Epithelial cell of proximal tubule (primary cell): ENCODE data around the gene L1TD1. TPM values are rescaled to one million over a fixed set of nuclear protein-coding genes. Genes with fewer than 3 reads are reported as not detected.
"Not testable (repeated sequence)": the region's sequence is repeated elsewhere in the genome, so short reads cannot be mapped to it uniquely, and the experiment has no call there.

Source experiments
- DNase-seq: peaks from one replicate; pipeline ENCODE4 v3.0.0-alpha.2; 2011; ENCODE audit warnings: low read depth
- H3K4me3 ChIP-seq: 2 replicates; pipeline ENCODE4 v1.5.1; 2011; ENCODE audit warnings: low read depth, mild to moderate bottlenecking, low read length
- total RNA-seq: library from RNA; depleted of rRNA; stranded (reverse); fragments of >200 nt; gene quantifications from 2 replicates; pipeline ENCODE4 v1.2.3, GENCODE V29; 2015
- TF ChIP-seq, protein P1 (sequence below): conservative IDR thresholded peaks from 2 replicates; pipeline ENCODE4 v1.5.1; 2012; ENCODE audit warnings: low read depth, mild to moderate bottlenecking, low read length

L1TD1 gene
- total RNA-seq, 1 donor from 2014 or later: 1.0 TPM

- no peak overlapping the region for H3K4me3 ChIP-seq
- no peak for DNase-seq
- TF ChIP-seq, protein P1, sequence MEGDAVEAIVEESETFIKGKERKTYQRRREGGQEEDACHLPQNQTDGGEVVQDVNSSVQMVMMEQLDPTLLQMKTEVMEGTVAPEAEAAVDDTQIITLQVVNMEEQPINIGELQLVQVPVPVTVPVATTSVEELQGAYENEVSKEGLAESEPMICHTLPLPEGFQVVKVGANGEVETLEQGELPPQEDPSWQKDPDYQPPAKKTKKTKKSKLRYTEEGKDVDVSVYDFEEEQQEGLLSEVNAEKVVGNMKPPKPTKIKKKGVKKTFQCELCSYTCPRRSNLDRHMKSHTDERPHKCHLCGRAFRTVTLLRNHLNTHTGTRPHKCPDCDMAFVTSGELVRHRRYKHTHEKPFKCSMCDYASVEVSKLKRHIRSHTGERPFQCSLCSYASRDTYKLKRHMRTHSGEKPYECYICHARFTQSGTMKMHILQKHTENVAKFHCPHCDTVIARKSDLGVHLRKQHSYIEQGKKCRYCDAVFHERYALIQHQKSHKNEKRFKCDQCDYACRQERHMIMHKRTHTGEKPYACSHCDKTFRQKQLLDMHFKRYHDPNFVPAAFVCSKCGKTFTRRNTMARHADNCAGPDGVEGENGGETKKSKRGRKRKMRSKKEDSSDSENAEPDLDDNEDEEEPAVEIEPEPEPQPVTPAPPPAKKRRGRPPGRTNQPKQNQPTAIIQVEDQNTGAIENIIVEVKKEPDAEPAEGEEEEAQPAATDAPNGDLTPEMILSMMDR: no peak
These were observed 43.3 kb downstream of the L1TD1 start for GRCh38 chr1:62237950-62238374.

DNA sequence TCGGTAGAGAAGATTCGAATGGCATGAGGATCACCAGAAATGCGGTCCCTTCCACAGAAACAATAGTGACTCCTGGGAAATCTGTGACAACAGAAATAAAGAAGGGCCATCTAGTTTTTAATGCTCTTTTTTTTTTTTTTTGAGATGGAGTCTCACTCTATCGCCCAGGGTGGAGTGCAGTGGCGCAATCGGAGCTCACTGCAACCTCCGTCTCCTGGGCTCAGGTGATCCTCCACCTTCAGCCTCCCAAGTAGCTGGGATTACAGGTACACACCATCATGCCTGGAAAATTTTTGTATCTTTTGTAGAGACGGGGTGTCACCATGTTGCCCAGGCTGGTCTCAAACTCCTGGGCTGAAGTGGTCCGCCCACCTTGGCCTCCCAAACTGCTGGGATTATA is 43.9 kb downstream of the L1TD1 start:
- no peak for DNase-seq
- TF ChIP-seq, protein P1: no peak
- H3K4me3 ChIP-seq: no peak overlapping the region

DNA sequence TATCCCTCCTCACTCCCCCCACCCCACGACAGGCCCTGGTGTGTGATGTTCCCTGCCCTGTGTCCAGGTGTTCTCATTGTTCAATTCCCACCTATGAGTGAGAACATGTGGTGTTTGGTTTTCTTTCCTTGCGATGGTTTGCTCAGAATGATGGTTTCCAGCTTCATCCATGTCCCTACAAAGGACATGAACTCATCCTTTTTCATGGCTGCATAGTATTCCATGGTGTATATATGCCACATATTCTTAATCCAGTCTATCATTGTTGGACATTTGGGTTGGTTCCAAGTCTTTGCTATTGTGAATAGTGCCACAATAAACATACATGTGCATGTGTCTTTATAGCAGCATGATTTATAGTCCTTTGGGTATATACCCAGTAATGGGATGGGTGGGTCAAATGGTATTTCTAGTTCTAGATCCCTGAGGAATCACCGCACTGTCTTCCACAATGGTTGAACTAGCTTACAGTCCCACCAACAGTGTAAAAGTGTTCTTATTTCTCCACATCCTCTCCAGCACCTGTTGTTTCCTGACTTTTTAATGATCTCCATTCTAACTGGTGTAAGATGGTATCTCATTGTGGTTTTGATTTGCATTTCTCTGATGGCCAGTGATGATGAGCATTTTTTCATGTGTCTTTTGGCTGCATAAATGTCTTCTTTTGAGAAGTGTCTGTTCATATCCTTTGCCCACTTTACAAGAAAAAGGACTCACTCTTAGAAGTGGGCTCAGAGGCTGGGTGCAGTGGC is 45.2 kb downstream of the L1TD1 start:
- DNase-seq, H3K4me3 ChIP-seq: not testable (repeated sequence)

- no peak for DNase-seq
- no peak overlapping the region for H3K4me3 ChIP-seq
- TF ChIP-seq, protein P1: no peak
These were observed 46.2 kb downstream of the L1TD1 start for GRCh38 chr1:62240651-62241370.

GRCh38 chr1:62241371-62242131 is 46.9 kb downstream of the L1TD1 start:
- no peak for DNase-seq
- TF ChIP-seq, protein P1: no peak
- no peak overlapping the region for H3K4me3 ChIP-seq

GRCh38 chr1:62244380-62244779 is 49.7 kb downstream of the L1TD1 start:
- DNase-seq, H3K4me3 ChIP-seq: not testable (repeated sequence)

- no peak overlapping the region for H3K4me3 ChIP-seq
- TF ChIP-seq, protein P1: no peak
- DNase-seq: no peak
These were observed 50.6 kb downstream of the L1TD1 start for GRCh38 chr1:62245201-62245600.
